D721Med (cell line): Measurements from ENCODE around the gene LY6G6F.

Experiments
- DNase-seq: peaks from one replicate; pipeline ENCODE4 v3.0.0; 2011; ENCODE audit warnings: low spot score; ENCODE audit not compliant: insufficient read length
- FAIRE-seq: peaks from 2 replicates; lab custom pipeline; 2011; peaks lifted over from hg19 to GRCh38; lab: Jason Lieb, UNC
- CTCF ChIP-seq: IDR thresholded peaks from 2 replicates; pipeline ENCODE4 v1.5.1; 2012; ENCODE audit warnings: mild to moderate bottlenecking, control low read depth; ENCODE audit not compliant: insufficient read depth; ENCODE audit errors: missing control alignments

Gene LY6G6F

GRCh38 chr6:31680226-31681134 lies 26.2 kb upstream of the LY6G6F start, which contains the start of gene LY6G5C:
Gene LY6G5C, minus strand, starts transcription at chr6:31681067. Its CDS starts 694 bp downstream, at chr6:31680373.
- TF ChIP-seq CTCF = peak; percentile 90
- peak; percentile 77 for DNase-seq
- no peak for FAIRE-seq

- no peak for TF ChIP-seq CTCF
- FAIRE-seq (no peak), DNase-seq (no peak)
These were observed 25.5 kb upstream of the LY6G6F start for GRCh38 chr6:31681135-31681671.

- FAIRE-seq = no peak
- DNase-seq = no peak
- TF ChIP-seq CTCF = no peak
These were observed 23.1 kb upstream of the LY6G6F start for GRCh38 chr6:31683591-31683990.

GRCh38 chr6:31686483-31686882 lies 20.2 kb upstream of the LY6G6F start:
- no peak for TF ChIP-seq CTCF
- DNase-seq (no peak), FAIRE-seq (no peak)

GRCh38 chr6:31687321-31687720 lies 19.3 kb upstream of the LY6G6F start:
- DNase-seq (no peak), FAIRE-seq (no peak)

GRCh38 chr6:31687860-31688693 lies 18.6 kb upstream of the LY6G6F start:
- no peak for DNase-seq
- no peak for TF ChIP-seq CTCF
- FAIRE-seq = no peak

More at GRCh38 chr6:31687321-31687720, 19.3 kb upstream of the LY6G6F start:
- no peak for TF ChIP-seq CTCF
